Endothelial cell of umbilical vein (primary cell): Measurements from ENCODE around the gene MPZ. TPM values are rescaled to one million over a fixed set of nuclear protein-coding genes. Genes with fewer than 3 reads are reported as not detected.
A peak's percentile ranks its signal among the peaks of the same experiment; 100 is the strongest.

ENCODE experiments used
- BruUV-seq: library from RNA; stranded (reverse); fragments of 400-500 nt; replicated peaks from 2 replicates; lab custom pipeline; 2021; lab: Mats Ljungman, UMichigan
- CTCF ChIA-PET: fragments of 300-600, 350-600 bp; sonication (Branson Sonifier 250); formaldehyde crosslinking; loops from one replicate; lab custom pipeline; 2021; ENCODE audit warnings: antibody characterized with exemption, inconsistent platforms; lab: Charles Lee
- POLR2A ChIA-PET: fragments of 300-600, 350-600 bp; sonication (Branson Sonifier 250); formaldehyde crosslinking; loops from one replicate; lab custom pipeline; 2021; ENCODE audit warnings: antibody characterized with exemption, inconsistent platforms; lab: Charles Lee
- DNase-seq: peaks from one replicate; pipeline ENCODE4 v3.0.0-alpha.2; 2011; ENCODE audit warnings: low read depth, low spot score
- FAIRE-seq: peaks from 2 replicates; lab custom pipeline; 2011; peaks lifted over from hg19 to GRCh38; lab: Jason Lieb, UNC
- H2AFZ ChIP-seq: 2 replicates; pipeline ENCODE4 v1.6.0; 2012; ENCODE audit warnings: low read depth, low read length, control low read depth, inconsistent platforms
- H3K27ac ChIP-seq: 2 replicates; pipeline ENCODE4 v1.5.1; 2011; ENCODE audit warnings: low read depth, mild to moderate bottlenecking, control low read depth, low read length, moderate library complexity; ENCODE audit not compliant: insufficient read depth
- H3K27me3 ChIP-seq, 2 experiments: 2 replicates each; pipeline versions ENCODE4 v1.6.0 to v1.6.1; 2011; ENCODE audit warnings: low read length in 2 of 2, mixed read lengths in 1 of 2; ENCODE audit not compliant: control insufficient read depth in 2 of 2, insufficient read depth in 2 of 2
- H3K36me3 ChIP-seq, 2 experiments: 2 replicates in 1 of 2; 3 replicates in 1 of 2; pipeline ENCODE4 v1.5.1; 2011; ENCODE audit warnings: low read length in 2 of 2, mild to moderate bottlenecking in 1 of 2, moderate library complexity in 1 of 2; ENCODE audit not compliant: control insufficient read depth in 2 of 2, insufficient read depth in 2 of 2; ENCODE audit errors: extremely low read depth in 1 of 2
- H3K4me1 ChIP-seq: 3 replicates; pipeline ENCODE4 v1.5.1; 2011; ENCODE audit warnings: mild to moderate bottlenecking, low read length; ENCODE audit not compliant: control insufficient read depth, insufficient read depth; ENCODE audit errors: extremely low read depth
- H3K4me2 ChIP-seq: 2 replicates; pipeline ENCODE4 v1.6.1; 2011; ENCODE audit warnings: low read length, control low read depth, mixed read lengths; ENCODE audit not compliant: insufficient read depth
- H3K4me3 ChIP-seq, 3 experiments: fragments of 200-600 bp in 1 of 3; sonication (generic), shearing (Covaris generic) in 1 of 3; replicated peaks in 1 of 3; 2 replicates each; pipeline ENCODE4 v1.5.1; 2011 to 2016; ENCODE audit warnings: control low read depth in 3 of 3, low read length in 3 of 3, mild to moderate bottlenecking in 2 of 3, inconsistent platforms in 1 of 3, low read depth in 1 of 3, moderate library complexity in 1 of 3; ENCODE audit not compliant: insufficient read depth in 1 of 3
- H3K79me2 ChIP-seq: 2 replicates; pipeline ENCODE4 v1.6.0; 2012; ENCODE audit warnings: low read length, inconsistent platforms; ENCODE audit not compliant: control insufficient read depth, insufficient read depth
- H3K9ac ChIP-seq: replicated peaks from 2 replicates; pipeline ENCODE3; 2011; ENCODE audit warnings: low read length, control low read depth; ENCODE audit not compliant: insufficient read depth; ENCODE audit errors: extremely low read depth
- H3K9me1 ChIP-seq: replicated peaks from 3 replicates; pipeline ENCODE4 v1.6.0; 2011; ENCODE audit warnings: mild to moderate bottlenecking, low read length; ENCODE audit not compliant: control insufficient read depth, insufficient read depth; ENCODE audit errors: extremely low read depth
- H3K9me3 ChIP-seq: replicated peaks from 2 replicates; pipeline ENCODE4 v1.5.1; 2012; ENCODE audit warnings: low read length, inconsistent platforms; ENCODE audit not compliant: control insufficient read depth, insufficient read depth
- H4K20me1 ChIP-seq: replicated peaks from 2 replicates; pipeline ENCODE3; 2011; ENCODE audit warnings: mild to moderate bottlenecking, low read length; ENCODE audit not compliant: control insufficient read depth, insufficient read depth; ENCODE audit errors: extremely low read depth
- CTCF ChIP-seq, 2 donors: IDR thresholded peaks; 1 replicate in 1 of 2; 2 replicates in 1 of 2; pipeline ENCODE4 v1.5.1; 2011; ENCODE audit warnings: low read length in 2 of 2, mild to moderate bottlenecking in 2 of 2, moderate library complexity in 2 of 2, control low read depth in 1 of 2, inconsistent platforms in 1 of 2, low read depth in 1 of 2; ENCODE audit not compliant: insufficient read depth in 1 of 2; ENCODE audit errors: extremely low read depth in 1 of 2
- EZH2 ChIP-seq: IDR thresholded peaks from 2 replicates; pipeline ENCODE4 v1.6.1; 2012; ENCODE audit warnings: borderline replicate concordance, low read depth, mild to moderate bottlenecking, moderate library complexity, low read length, inconsistent platforms; ENCODE audit not compliant: severe bottlenecking
- FOS ChIP-seq: IDR thresholded peaks from 2 replicates; pipeline ENCODE4 v1.6.1; 2011; ENCODE audit warnings: mild to moderate bottlenecking, low read length, moderate library complexity, borderline replicate concordance; ENCODE audit not compliant: insufficient read depth
- GATA2 ChIP-seq: IDR thresholded peaks from 2 replicates; pipeline ENCODE4 v1.7.0; 2011; ENCODE audit warnings: low read depth, mild to moderate bottlenecking, moderate library complexity, mixed read lengths, low read length; ENCODE audit not compliant: insufficient read length, insufficient read depth
- JUN ChIP-seq: IDR thresholded peaks from 2 replicates; pipeline ENCODE4 v1.6.1; 2011; ENCODE audit warnings: borderline replicate concordance, low read depth; ENCODE audit not compliant: insufficient read length, insufficient read depth
- POLR2A ChIP-seq: IDR thresholded peaks from 2 replicates; pipeline ENCODE4 v1.6.1; 2012; ENCODE audit warnings: low read depth, mild to moderate bottlenecking, control low read depth, low read length
- POLR2AphosphoS5 ChIP-seq: IDR thresholded peaks from 2 replicates; pipeline ENCODE4 v1.6.1; 2012; ENCODE audit warnings: low read depth, mild to moderate bottlenecking, control low read depth, low read length, moderate library complexity; ENCODE audit not compliant: insufficient read depth
- dilution Hi-C: fragments of 300-500 bp; cut with MboI; formaldehyde crosslinking; loops from one replicate; pipeline ENCODE4 v1.15.0; 2019; ENCODE audit warnings: low sequenced_read_pairs; ENCODE audit not compliant: extremely low pct_ligation_motif_present
- intact Hi-C: fragments of 100-400 bp; cut with micrococcal nuclease; formaldehyde crosslinking; loops from one replicate; pipeline ENCODE4 v1.10.0; 2022
- polyA plus RNA-seq, 4 experiments: library from polyadenylated mRNA; depleted of rRNA in 3 of 4; stranded (reverse) in 3 of 4; unstranded in 1 of 4; fragments of >200 nt; gene quantifications; 2 replicates each; pipeline versions ENCODE4 v1.2.1 to v1.2.3, GENCODE V29; 2011 to 2012; ENCODE audit warnings: missing spikeins in 1 of 4
- total RNA-seq: library from RNA; stranded (reverse); gene quantifications from 2 replicates; pipeline ENCODE4 v1.2.3, GENCODE V29; 2021

Gene MPZ
- total and polyA plus RNA-seq, 2 donors (not counting 3 experiments of a cell fraction or from before 2014, with no cell fraction given) = 2.0 to 7.0 TPM

GRCh38 chr1:161313554-161314200 is 3.9 kb upstream of the MPZ start:
- intact Hi-C loops = loop anchor here (1.0 to 5.0 kb wide), 5 partner anchors 26 to 196 kb away; partner anchors contain the start of genes CFAP126, NIT1 and PFDN2
- POLR2A ChIA-PET = interaction anchor here (0.6 to 1.5 kb wide), 5 partner anchors 10 to 112 kb away, joined by 3 to 4 read pairs (median 3); partner anchors contain the start of gene TOMM40L
- CTCF ChIA-PET = interaction anchor here (0.8 to 3.1 kb wide), 9 partner anchors 8 to 88 kb away, joined by 3 to 16 read pairs (median 4); partner anchors contain the start of gene TOMM40L

More at GRCh38 chr1:161313554-161314200, 3.9 kb upstream of the MPZ start:
- Histone ChIP-seq H3K27me3 (no peaks in the 10 kb centered on the region), H4K20me1 (no peaks in the 10 kb centered on the region), H3K36me3 (no peaks in the 10 kb centered on the region), H3K9ac (peak overlapping the region; percentile 96), H3K9me3 (no peaks in the 10 kb centered on the region), H3K4me1 (peaks cover 9% of the 10 kb centered on the region), H3K27ac (peak overlapping the region; percentile 93), H3K4me3 (peak overlapping the region; percentile 45 to 100 (median 80)), H3K79me2 (peaks cover 7% of the 10 kb centered on the region), H2AFZ (peak overlapping the region; percentile 74), H3K9me1 (no peaks in the 10 kb centered on the region), H3K4me2 (peak overlapping the region; percentile 84)
- FAIRE-seq = no peak
- dilution Hi-C loops = no loop called here
- TF ChIP-seq POLR2AphosphoS5 (no peak), EZH2 (no peak), FOS (no peak), POLR2A (no peak), CTCF (IDR thresholded peaks at IDR 0.05; ENCODE audit: extremely low read depth in 1 of 2, insufficient read depth in 1 of 2, low read depth in 1 of 2, low read length in 2 of 2) (no peak), JUN (no peak), GATA2 (no peak)
- DNase-seq = no peak
- BruUV-seq = TSS peak; percentile 95
